NOMO-1 treated with dmso at 0.1 percent for 144 hours (cell line): Measurements from ENCODE around the gene CALHM6.
A peak's percentile ranks its signal among the peaks of the same experiment; 100 is the strongest.

Experiments used
- DNase-seq: peaks from one replicate; lab custom pipeline; 2025; ENCODE audit not compliant: unreplicated experiment; lab: John Stamatoyannopoulos, UW

The CALHM6 gene

DNA sequence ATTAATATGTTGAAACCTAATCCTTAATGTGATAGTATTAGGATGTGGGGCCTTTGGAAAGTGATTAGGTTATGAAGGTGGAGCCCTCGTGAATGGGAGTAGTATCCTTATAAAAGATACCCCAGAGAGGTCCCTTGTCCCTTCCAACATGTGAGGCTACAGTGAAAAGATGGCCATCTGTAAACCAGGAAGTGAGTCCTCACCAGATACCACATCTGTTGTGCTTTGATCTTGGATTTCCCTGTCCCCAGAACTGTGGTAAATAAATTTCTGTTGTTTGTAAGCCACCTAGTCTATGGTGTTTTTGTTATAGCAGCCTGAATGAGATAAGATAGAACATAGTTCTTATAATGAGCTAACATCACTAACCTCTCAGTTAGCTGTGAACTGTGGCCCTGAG lies 16.6 kb upstream of the CALHM6 start:
- no peak for DNase-seq

DNA sequence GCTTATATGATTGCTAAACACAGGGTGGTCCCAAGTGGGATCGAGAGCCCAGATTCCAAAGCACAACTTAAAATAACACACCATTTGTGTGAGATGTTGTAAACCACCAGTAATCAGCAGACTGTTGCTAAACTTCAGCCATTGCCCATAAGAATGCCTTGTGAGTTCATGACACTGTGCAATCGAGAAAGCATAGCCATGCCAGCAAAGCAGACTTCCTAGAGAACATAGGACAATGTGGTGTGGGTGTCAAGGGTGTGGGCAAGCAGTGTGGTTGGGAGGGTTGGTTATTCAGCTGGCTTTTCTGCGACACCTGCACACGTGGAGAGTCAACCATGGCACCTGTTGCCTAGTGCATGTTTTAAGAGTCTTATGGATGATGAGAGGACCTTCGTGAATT lies 16.1 kb upstream of the CALHM6 start:
- DNase-seq = no peak

DNA sequence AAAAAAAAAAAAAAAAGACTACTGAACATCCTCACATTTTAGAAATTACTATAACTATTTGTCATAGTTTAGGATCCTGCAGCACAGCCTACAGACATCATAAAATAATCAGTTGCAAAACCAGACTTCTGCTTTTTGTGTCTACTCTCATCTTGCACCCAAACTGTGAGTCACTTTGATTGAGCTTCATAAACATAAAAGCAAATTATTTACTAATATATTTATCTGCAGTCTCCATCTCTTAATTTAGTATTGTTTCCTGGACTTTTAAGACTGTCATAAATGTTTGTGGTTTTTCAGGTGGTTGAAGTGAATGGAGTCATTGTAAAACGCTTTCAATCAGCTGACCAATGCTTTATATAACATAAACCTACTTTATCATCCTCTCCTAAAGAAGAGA lies 14.8 kb upstream of the CALHM6 start:
- peak; percentile 69 for DNase-seq

DNA sequence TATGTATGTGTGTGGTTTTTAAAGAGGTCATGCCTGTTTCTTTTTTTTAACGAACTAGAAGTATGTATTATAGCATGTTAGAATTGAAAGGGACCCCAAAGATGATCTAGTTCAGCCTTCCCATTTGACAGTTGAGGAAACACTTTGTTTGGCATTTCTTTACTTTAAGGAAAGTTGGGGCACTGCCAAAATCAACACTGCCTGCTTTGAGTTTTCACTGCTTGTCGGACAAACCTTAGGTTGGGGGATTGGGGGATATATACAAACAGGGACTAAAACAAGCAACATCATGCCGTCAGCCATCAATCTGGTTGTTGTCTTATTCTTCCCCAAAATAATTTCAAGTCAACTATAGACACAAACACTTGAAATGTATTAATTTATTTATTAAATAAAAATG lies 14.1 kb upstream of the CALHM6 start:
- DNase-seq = no peak

DNA sequence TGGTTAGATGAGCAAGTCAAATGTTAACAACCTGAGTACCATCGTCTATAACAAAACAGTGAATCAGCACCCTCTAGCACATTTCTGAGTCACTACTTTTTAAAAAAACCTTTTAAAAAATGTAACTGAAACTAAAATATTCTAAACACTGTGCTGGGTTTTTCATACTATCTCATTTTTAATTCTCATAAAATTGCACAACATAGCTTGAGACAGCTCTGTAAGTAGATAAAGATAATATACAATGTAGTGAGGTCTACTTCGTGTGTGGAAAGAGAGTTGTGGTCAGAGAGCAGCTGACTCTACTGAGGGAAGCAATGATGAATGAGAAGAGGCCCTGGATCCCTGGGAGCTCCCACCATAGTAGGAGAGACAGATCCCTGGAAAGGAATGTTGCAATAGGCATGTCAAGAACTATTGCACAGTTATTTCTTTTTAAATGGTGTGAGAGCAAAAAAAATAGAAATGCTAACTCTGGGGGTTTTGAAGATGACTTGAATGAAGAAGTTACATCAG lies 13.6 kb upstream of the CALHM6 start:
- peak; percentile 82 for DNase-seq

DNA sequence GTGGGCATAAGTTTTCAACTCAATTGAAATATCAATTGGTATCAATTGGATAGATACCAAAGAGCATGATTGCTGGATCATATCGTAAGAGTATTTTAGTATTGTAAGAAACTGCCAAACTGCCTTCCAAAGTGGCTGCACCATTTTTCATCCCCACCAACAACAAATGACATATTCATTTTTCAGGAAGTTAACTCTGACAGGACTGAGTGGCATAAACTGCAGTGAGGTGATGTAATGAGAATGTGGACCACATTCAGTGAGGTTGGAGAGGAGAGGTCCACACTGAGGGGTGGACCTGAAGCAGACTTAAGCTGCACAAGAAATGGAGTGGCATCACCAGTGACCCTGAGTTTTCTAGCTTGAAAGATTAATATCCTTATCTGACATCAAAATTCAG lies 11.6 kb upstream of the CALHM6 start:
- DNase-seq = no peak

DNA sequence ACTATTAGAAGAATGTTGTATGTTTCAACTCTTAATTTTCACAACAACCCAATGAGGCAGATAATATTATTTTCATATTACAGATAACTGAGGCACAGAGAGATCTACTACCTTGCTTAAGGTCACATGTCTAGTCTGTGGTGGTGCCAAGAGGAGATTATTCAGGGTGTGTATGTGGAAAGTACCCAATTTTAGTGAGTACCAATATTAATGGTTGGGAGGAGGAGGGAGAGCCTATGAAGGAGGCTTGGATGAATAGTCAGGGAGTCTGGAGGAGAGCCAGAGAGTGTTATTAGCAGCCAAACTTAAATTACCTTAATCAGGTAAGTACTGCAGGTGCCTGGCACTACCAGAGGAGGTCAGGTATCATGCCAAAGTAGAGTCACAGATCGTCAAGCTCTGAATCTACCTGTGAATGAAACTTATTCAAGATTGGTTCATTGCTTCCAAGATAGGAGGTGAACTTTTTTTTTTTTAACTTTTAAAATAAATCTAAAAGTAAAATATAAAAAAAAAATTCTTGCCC lies 10.9 kb upstream of the CALHM6 start:
- DNase-seq = no peak

DNA sequence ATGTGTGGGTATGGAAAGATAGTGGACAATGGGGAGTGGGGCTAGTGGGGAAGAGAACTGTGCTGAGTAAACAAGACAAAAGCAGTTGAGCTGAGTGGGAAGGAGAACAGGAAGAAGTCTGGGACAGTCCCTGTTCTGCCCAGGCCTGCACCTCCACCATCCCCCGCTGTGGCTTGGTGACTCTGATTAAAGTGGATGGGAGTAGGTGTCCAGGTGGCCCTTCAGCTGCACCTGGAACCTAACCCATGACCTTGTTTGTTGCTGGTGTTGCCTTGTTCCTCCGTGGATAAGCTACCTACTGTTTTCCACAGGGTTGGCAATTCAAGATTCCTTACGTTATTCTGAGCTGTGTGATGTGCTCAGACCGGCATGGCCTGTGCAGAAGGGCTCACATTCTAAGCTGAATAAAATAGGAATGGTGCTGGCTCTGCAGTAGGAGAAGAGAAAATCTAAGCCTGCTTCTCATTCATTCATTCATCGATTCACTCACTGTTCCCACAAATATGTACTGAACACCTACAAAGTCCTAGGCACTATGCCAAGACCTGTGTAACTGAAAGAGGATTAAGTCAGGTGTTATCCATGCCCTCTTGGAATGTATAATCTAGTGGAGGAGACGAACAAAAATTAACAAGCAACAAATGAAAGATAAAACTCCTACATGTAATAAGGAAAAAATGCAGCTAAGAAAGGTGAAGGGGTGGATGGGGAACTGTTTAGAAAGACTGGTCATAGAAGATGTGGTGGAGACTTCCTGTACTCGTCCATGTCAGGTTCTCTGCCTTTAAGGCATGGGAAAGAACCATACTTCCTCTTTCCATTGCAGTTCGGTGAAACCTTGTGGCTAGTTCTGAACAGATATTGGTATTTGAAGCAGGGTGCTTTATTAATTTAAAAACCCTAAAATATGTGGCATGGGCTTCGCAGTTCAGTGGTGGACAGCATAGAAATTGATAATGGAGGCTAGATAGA lies 10.1 kb upstream of the CALHM6 start:
- peak; percentile 58 for DNase-seq

DNA sequence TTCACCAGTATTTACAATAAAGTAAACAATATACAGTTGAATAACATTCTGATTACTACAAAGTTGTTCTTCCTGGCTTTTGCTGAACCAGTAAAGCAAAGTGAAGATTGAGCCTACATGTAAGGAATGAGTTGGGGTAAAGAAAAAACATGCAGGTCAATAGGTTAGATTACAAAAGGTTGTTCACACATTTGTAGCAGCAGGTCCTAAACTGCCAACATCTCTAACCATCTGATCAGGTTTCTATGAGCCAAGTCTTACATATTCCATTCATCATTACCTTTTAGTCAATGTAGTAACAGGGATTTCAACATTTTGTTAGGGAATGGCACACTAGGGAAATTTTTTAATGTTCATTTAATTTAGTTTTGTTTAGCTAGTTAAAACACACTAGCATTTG lies 9.3 kb upstream of the CALHM6 start:
- DNase-seq = no peak

DNA sequence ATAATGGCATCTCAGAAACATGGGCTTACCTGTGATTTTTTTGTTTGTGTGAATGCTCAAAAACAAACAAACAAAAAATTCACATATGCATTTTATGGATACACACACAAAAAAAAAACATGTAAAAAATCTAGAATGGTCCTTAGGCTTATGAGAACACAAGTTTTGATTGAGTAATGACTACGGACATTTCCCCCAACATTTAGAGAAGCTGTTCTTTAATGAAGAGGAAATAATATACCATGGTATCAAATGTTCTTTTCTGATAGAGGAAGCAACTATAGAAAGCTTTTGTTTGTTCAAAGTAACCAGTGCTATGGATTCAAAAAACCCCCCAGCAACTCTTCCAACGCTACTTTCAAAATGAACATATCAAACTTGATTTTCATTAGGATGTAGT lies 8.6 kb upstream of the CALHM6 start:
- DNase-seq = no peak

DNA sequence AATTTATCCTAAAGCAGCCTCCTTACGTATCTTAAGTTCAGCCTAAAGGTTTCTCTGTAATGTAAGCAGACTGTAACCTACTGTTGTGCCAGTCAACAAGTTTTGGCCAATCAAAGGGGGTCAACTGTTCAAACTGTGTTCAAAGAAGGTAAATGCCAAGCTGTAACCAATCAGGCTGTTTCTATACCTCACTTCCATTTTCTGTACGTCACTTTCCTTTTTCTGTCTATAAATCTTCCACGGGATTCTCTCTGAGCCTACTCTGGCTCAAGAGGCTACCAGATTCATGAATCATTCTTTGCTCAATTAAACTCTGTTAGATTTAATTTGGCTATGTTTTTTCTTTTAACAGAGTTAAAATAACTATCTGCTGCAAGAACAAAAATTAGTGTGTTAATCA lies 5.1 kb upstream of the CALHM6 start:
- no peak for DNase-seq

DNA sequence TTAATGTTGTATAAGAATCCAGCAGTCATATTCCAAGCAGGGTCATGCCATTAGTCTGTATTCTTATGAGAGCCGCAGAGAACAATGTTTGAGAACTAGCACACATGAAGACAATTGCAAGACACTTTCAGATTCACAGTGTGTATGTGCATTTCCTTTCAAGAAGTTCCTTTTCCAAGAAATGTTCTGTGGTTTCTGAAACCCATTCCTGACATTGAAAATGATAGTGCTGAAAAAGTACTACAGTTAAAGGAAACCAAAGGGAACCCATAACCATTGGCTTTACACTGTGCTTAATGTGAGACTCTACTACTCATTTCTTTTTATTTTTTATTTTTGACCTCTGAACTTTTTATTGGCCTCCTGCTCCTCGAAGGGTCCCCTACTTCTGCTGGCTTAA lies 4.2 kb upstream of the CALHM6 start:
- DNase-seq = no peak

DNA sequence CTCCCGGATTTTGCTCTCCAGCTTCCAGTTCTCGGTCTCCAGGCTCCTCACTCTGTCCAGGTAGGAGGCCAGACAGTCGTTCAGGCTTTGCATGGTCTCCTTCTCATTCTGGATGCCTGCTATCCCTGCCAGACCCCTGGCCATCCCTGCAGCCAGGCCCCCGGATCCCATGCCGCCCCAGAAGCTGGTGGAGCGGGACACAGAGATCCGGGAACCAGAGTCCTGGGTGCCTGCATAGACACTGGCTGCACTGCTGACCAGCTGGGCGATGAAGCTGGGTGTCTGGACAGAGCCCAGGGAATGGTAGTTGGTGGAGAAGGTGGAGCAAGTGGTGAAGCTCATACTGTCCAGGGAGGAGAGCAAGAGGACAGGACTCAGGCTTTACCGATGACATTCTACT lies 2.9 kb upstream of the CALHM6 start:
- no peak for DNase-seq

DNA sequence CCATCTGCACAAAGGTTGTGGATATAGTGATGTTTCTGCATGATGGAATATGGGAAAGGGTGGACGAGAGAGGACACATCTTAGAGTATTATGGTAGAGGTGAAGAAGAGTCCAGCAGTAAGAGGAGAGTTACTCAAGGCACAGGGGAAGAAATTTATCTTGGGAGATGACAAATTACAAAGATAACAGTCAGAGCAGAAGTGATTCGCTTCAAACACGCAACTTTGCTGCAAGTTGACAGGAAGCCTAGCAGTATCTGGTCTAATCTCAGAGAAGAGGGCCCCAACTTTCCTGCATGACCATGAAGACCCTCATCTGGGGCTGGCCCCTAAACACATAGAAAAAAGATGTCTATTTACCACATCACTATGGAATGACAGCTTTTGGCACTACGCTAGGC lies 1.2 kb upstream of the CALHM6 start:
- DNase-seq = no peak

DNA sequence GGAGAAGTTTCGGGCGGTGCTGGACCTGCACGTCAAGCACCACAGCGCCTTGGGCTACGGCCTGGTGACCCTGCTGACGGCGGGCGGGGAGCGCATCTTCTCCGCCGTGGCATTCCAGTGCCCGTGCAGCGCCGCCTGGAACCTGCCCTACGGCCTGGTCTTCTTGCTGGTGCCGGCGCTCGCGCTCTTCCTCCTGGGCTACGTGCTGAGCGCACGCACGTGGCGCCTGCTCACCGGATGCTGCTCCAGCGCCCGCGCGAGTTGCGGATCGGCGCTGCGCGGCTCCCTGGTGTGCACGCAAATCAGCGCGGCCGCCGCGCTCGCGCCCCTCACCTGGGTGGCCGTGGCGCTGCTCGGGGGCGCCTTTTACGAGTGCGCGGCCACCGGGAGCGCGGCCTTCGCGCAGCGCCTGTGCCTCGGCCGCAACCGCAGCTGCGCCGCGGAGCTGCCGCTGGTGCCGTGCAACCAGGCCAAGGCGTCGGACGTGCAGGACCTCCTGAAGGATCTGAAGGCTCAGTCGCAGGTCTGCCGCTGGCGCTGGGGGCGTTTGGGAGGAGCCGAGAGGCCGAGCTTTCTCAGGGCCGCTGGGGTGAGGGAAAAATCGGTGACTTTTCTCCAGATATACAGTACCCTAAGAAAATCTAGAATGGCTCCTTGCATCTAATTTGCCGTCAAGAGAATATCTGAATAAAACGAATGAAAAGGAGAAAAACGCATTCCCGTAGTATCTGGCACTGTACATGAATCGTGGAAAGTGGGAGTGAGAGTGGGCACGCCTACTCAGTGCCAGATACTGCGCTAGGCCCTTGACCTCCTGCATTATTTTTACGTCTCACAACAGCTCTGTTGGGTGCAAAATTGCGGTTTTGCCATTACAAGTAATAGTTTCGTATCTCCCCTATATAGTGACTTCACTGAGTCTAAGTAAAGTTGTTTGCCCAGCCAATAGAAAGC lies 1.0 kb downstream of the CALHM6 start:
- DNase-seq = peak; percentile 24

DNA sequence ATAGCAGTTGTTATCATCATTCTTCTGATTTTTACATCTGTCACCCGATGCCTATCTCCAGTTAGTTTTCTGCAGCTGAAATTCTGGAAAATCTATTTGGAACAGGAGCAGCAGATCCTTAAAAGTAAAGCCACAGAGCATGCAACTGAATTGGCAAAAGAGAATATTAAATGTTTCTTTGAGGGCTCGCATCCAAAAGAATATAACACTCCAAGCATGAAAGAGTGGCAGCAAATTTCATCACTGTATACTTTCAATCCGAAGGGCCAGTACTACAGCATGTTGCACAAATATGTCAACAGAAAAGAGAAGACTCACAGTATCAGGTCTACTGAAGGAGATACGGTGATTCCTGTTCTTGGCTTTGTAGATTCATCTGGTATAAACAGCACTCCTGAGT lies 2.1 kb downstream of the CALHM6 start:
- no peak for DNase-seq

DNA sequence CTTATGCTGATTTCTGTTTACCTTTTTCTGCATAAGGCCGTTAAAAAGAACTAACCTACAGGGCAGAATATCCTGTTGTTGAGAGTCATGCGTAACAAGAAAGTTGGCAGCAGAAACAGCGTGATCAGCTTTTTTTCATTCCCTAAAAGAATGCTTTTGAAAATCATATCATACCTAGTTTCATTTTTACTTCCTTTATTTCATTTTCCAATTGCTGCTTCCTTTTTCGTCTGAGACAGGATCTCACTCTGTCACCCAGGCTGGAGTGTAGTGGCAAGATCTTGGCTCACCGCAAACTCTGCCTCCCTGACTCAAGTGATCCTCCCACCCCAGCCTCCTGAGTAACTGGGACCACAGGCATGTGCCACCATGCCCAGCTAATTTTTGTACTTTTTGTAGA lies 4.1 kb downstream of the CALHM6 start:
- peak; percentile 64 for DNase-seq

DNA sequence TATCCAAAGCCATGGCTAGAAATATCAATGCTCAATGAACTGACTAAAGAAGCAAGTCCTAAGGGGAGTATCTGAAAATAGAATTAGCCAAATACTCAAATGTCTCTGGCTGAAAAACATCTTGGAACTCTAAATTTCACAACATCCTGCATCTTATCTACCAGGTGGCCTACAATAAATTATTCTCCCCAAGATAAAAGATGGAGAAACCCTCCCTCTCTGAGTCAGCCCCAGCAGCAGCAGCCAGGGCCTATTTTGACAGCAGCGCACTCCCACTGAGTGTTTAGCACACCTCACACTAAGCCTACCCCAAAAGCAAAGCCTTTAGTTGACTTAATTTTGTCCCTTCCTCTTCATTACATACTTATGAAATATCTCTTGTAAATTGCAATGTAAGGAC lies 5.9 kb downstream of the CALHM6 start:
- DNase-seq = no peak

DNA sequence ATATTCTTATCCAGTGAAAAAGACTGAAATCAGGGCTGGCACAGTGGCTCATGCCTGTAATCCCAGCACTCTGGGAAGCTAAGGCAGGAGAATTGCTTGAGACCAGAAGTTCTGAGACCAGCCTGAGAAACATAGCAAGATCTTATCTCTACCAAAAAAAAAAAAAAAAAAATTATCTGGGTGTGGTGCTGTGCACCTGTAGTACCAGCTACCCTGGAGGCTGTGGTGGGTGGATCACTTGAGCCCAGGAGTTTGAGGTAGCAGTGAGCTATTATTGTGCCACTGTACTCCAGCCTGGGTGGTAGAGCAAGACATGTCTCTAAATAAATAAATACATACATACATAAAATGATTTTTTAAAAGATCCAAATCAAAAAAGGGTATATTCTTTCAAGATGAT lies 6.3 kb downstream of the CALHM6 start:
- DNase-seq = no peak

DNA sequence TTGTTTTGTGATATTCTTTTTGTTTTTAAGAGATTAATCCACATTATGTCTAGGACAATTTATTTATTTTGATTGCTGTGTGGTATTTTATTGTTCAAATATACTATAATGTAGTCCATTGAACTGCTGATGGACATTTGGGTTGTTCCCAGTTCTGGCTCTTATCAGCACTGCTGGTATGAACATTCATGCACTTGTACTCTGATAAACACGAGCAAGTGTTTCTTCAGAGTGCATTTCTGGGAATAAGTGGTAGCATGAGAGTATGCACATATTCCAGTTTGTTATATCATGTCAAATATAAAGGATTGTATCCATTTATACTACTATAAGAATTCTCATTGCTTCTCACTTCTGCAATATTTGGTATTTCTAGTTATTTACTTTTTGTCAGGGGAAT lies 7.1 kb downstream of the CALHM6 start:
- DNase-seq = no peak

DNA sequence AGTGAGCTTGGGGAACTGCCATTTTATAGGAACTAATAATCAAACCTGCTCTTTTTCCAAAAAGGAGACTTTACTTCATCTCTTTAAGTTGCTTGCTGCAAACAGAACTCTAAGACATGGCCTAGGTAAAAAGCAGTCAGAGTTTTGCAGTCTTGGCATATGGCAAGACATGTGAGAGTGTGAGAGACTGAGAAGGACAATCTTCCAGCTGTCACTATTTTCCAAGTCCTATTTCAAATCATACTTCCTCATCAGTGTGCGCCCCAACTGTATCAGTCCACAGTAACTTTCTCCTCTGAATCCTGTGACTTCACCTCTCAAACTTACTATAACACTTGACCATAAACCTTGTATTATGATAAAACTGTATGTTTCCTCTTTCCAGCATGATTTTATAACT lies 10.4 kb downstream of the CALHM6 start:
- DNase-seq = no peak
